Inferior parietal cortex (tissue), 1 donor: Measurements from ENCODE around the gene COL13A1.

Source experiments
- DNase-seq: peaks from one replicate; pipeline ENCODE4 v3.0.0-alpha.2; 2016; ENCODE audit errors: extremely low spot score

COL13A1 gene

DNA sequence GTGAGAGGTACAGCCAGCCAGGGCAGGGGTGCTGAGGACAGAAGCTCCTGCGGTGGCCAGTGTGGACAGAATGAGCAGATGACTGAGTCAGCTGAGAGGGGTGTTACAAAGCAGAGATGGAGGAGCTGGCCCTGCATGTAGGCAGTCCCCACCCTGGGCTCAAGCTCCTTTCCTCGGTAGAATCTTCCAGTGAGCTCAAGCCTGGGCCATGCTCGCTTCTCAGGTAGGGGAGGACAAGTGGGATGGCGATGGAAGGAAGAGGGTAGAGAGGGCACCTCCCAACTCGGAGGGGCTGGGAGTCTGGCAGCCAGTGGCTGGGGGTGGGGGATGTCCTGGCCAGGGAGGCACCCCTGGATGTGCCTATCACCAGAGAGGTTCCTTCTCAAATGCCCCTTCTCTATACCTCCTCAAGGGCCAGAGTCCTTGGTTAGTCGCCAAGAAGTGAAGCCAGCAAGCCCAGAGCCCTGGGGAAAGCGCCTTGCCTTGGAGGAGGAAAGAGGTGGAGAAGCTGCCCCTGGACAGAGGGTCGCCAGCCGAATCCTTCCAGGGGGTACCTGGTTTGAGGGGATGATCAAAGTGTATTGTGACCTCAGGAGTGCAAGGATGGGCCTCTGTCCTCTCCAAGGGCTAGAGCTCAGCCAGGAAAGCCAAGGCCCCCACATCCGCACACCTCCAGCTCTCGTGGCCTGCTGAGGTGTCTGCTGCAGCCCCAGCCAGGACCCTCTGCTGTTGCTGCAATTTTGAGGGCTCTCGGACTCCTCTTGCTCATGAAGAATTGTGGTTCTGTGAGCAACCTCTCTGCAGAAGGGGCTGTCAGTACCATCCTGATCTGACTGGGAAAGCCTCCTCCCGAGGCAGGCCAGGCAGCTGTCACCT, 162.4 kb downstream of the COL13A1 start:
- no peak for DNase-seq

DNA sequence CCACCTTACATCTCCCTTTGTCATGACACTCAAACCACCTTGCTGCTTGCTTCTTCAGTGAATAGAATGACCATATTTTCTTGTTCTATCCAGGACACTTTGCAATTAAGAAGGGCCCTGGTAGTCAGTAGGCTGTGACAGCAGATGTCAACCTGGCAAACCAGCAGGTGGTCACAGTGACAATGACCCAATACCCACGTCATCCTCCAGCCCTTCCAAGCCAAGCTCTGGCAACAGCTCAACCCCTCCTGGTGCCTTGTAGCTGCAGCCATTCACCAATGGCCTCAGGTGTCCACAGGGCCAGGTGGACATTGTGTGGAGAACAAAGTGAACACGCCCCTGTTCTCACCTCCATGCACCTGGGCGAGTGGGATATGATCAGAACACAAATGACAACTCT, 163.4 kb downstream of the COL13A1 start:
- no peak for DNase-seq

DNA sequence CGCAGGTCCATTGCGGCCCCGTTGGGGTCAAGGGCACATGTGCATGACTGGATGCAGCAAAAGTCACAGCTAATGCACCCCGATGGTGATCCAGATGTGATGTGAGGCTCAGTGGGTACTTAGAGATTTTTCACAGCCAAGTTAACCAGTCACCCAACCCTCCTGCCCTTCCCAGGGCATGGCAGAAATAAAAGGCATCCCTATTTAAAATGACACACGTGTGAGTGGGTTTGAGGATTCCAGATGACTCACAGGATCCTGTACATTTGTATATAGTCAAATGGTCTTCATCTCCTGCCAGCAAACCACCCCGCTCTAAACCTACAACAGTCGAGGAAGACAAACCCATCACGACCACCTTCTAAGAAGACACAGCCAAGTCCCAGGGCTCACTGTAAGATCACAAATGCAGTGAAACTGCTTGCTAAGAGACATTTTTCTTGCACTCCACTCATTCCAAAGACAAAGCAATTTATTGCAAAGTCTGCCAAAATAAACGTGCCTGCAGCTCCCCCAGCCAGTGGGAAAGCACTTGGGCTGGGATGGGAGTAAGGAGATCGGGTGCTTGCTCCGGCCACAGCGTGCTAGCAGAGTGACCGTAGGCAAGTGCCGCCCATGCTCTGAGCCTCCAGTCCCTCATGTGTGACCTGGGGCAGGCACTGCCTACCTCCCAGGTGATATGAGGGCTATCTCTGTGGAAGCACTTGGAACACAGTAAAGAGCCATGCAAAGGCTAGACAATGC, 164.4 kb downstream of the COL13A1 start:
- no peak for DNase-seq

DNA sequence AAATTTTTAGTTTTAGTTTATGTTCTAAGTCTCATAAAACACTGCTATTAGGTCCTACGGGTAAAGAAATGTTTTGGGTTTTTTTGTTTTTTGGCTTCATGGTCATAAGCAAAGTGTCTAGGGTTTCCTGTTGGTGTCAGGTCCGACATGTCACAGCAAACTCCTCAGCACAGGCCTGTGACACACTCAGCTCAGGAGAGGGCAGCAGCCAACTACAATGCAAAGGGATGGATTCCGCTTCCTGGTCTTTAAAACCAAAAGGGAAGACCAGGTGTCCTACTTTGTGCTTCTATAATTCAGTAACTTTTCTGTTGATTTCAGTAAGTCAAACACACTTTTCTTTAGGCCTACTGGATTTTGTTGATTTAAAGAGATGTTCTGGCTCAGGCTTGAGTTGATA, 167.1 kb downstream of the COL13A1 start:
- DNase-seq: no peak

DNA sequence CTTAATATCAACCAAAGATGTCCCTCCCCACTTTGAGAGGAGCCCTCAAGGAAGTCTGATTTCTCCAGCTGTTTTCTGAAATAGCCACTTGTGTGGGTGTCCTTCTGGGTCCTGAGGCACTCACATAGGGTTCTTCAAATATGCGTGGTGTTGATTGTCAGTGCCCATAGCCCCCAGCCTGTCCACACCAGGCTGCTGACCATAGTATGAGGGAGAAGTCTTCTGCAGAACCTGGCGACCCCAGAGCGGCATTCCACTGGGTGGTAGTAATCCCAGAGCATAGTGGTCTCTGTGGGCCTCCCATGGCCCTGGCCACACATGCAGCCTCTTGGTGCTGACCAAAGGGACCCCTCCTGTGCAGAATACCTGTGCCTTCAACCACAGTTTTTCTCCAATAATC, 168.3 kb downstream of the COL13A1 start:
- DNase-seq: no peak

DNA sequence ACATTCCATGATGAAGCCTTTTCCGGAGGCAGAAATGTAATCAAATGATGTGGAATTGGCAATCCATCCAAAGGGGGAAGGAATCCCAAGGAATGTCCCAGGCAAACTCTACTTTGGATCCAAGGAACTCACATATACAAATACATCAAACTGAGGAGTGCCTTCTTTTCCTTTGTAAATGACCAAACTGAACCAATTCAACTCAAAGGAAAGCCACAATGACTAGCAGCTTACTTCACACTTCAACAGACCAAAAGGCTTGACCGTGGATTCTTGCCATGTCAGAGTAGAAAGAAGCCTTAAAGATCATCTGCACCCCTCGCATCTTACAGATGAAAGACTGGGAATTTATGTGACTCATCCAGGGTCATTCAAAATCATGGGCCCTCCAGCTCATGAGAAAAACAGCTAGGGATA, 171.3 kb downstream of the COL13A1 start:
- no peak for DNase-seq

DNA sequence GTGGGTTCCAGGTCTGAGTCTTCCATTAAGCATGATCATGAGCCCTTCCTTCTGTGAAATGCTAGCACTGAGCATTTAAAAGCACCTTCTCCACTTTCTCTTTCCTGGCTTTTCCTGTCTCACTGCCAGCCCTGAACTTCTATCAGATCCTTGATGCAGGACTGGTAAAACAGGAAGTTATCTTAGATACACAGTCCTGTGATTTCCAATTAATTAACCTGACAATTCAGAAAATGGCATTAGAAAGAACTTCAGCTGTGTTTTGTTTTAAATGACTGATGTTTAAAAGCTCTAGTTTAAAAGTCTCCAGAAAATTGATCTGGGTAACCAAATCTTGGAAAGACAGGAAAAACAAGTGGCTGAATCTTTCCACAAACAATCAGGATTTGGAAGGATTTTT, 172.0 kb downstream of the COL13A1 start:
- no peak for DNase-seq

DNA sequence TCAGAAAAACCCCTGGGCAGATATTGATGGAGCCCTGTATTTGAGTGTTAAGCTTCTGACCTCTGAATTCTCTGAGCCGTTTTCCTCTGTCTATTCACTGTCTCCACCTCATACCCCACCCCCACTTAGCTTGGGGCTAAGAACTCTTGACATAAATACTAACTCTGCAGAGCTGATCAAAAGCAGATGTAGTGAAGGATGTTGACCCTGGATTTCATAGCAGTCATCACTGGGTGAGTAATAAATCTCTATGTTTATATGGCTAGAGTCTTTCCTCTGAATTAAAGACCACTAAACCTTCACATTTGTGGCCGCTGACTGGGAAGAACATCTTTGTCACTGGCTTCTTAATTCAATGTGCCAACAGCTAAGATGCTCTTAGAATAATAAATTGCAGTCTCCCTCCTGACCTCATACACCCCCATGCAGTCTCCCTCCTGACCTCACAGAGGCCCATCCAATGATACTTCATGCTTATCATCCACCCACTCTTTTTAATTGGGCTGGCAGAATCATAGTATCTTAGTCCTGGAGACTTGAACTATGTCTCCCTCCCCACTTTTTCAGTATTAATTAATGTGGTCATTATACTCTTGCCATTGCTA, 172.9 kb downstream of the COL13A1 start:
- DNase-seq: no peak

DNA sequence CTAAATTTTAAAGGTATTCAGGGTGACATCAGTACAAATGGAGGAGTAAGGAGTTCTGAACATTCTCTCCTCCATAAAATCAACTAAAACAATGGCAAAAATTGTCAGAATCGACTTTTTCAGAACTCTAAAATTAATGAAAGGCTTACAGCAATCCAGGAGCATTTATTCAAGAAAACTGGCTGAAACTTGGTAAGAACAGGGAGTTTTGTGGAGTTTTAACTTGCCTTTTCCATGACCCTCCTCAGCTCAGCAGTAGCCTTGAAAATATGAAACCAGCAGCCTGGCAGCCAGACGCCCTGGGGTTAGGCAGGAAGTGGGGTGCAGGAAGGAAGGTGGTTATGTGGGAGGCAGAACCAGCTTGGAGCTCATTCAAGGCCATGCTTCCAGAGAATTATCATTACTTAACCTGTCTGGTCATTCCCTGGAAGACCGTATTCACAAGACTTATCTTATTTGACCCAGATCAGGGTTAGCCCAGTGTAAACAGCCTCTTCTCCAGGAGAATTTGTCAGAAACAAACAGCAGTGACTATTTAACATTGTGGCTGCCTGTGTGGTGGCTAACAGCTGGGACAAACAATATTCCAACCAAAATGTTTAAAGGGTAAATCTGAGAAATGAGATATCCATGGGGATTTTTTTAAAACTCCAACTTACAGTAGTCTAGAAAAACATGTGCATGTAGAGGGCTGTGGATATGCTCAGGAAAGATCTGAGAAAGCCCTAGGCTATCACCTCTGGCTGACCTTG, 175.3 kb downstream of the COL13A1 start:
- DNase-seq: no peak

DNA sequence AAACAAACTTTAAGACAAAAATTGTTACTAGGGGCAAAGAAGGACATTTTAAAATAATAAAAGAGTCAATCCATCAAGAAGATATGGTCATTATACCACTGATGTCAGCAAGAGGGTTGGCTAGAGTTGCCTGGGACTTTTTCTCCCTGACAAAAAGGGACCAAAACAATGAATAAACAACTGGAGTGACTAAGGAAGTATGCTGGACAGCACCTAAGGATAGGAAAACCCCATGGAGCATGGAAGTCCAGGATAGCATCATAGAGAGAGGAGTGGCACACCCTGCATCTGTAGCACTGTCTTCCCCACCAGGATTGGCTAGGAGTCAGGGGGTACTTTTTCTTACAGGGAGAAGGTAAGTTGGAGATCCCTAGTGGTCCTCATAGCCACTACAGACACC, 177.5 kb downstream of the COL13A1 start:
- no peak for DNase-seq

DNA sequence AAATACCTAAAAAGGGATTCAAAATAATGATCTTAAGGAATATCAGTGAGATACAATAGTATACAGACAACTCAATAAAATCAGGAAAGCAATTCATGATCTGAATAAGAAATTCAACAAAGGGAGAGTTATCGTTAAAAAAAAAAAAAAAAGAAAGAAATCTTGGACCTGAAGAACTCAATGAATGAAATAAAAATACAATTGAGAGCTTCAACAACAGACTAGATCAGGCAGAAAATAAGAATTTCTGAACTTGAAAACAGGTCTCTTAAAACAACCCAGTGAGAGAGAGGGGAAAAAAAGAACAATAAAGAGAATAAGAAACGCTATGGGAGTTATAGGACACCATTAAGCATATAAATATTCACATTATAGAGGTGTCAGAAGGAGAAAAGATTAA, 179.0 kb downstream of the COL13A1 start:
- DNase-seq: no peak

DNA sequence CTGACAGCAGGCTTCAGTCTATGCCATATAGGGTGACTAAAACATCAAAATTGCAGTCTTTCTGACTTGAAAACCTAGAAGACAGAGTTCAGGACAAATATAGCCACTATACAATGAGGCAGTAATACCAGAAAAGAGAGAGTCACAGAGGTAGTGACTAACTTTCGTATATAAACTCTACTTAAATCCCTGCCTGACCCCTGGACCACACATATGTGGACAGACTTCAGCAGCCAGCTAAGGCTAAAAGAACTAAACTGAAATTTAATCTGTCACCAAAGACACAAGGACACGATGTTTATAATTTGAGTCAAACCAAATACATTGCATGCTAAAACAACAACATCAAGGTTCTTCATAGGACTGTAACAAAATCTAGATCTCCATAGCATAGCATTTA, 186.4 kb downstream of the COL13A1 start:
- no peak for DNase-seq

DNA sequence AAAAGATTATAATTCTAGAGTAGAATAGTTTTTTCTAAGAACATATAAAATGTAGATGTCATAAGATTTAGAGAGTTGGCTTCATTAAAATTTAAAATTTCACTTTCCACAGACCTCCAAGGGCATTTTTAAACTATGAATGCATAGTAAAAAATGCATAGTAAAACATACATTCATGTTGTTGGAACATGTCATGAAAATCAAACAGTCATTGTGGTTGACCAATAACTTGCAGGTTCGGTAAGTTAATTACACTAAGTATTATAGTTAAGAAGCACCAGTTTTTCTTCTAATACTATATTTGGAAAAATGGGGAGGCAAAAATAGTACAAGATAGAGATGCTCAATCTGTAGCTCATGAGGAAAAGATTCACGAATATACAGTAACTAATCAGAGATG, 189.4 kb downstream of the COL13A1 start:
- no peak for DNase-seq

DNA sequence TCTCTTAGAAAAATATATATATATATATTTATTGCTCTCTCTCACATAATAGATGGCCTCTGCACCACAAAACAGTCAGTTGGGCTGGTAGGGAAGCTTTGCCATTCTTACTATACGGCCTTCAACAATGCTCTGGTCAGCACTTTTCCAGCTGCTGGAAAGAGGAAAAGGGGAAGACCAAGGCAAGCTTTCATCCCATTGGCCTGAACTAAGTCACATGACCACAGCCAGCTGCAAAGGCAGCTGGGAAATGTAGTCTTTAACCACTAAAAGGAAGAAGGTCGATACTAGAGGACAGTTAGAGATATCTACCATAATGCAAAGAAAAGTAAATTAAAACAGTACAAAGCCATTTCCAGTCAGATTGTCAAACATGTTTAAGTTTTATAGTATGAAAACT, 192.6 kb downstream of the COL13A1 start:
- peak; percentile 50 for DNase-seq

DNA sequence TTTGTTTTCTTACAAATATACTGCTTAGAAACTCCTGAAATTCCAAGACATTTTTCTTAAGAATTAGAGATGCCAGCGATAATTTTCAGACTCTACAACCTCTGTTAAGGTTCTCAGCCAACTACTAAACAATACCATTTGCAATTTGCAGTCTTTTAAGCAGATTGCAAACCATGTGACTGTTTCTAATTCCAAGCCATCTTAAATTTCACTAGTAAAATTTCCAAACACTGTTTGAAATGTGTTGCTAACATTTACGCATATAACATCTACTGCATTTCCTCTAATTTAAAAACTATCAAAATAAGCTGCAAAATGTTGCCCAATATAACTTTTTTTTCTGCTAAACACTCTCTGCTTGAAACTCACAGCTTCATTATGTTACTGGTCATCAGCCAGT, 194.9 kb downstream of the COL13A1 start:
- no peak for DNase-seq

DNA sequence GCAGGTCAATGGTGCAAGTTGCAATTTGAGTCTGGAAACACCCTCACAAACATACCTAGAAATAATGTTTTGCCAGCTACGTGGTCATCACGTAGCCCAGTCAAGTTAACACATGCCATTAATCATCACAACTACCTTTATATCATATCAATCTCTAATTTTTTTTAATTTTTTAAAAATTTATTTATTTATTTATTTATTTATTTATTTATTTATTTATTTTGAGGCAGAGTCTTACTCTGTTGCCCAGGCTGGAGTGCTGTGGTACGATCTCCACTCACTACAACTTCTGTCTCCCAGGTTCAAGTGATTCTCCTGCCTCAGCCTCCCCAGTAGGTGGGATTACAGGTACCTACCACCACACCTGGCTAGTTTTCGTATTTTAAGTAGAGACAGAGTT, 198.6 kb downstream of the COL13A1 start:
- DNase-seq: no peak

DNA sequence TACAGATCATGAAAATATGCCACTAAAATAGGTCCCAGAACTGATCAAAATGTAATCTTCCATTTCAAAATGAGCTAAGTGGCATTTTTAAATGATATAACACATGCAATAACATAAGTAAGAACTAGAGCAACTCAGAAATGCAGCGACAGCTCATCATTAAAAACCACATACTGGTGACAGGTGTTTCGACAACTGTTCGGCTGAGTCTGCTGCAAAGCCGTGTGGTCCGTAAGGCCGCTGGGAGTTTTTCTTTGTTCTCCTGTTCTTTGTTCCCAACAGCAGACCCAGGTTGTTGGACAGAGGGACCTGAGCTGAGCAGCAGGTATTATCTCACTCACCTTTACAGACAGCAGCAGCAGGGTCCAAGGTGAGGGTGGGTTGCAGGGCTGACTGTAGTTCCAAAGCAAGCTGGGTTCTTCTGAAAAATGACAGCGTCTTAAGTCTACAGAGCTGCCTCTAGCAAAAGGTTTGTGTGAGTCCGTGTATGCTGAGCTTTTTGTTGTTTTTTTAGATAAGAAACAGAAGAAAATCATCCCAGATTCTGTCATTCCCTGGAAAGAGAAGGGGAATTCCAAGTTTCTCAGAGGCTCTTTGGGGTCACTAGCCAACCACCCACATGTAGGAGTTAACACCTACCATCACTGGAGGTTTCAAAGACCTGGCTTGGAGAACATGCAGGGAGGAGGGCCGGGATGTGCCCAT, 205.6 kb downstream of the COL13A1 start:
- DNase-seq: no peak
